GM19468 (cell line): ENCODE results near the gene GOLM1.

Experiments used
- ATAC-seq: cut with Tn5 transposase; IDR thresholded peaks from one replicate; pipeline ENCODE4 v1.9.1; 2021; ENCODE audit warnings: mild to moderate bottlenecking, moderate library complexity, moderate number of reproducible peaks; ENCODE audit not compliant: unreplicated experiment; ENCODE audit errors: extremely low read depth

The GOLM1 gene

GRCh38 chr9:86047361-86047760, 52.0 kb downstream of the GOLM1 start:
- no peak for ATAC-seq

- ATAC-seq = no peak
These were observed 52.4 kb downstream of the GOLM1 start for GRCh38 chr9:86046930-86047341.

GRCh38 chr9:86046071-86046636, 53.2 kb downstream of the GOLM1 start:
- no peak for ATAC-seq

GRCh38 chr9:86045654-86046053, 53.7 kb downstream of the GOLM1 start:
- ATAC-seq = no peak

GRCh38 chr9:86043999-86044398, 55.4 kb downstream of the GOLM1 start:
- ATAC-seq = no peak

- ATAC-seq = no peak
These were observed 55.8 kb downstream of the GOLM1 start for GRCh38 chr9:86043586-86043985.

- no peak for ATAC-seq
These were observed 57.0 kb downstream of the GOLM1 start for GRCh38 chr9:86042199-86042978.

GRCh38 chr9:86041311-86041741, 58.0 kb downstream of the GOLM1 start:
- ATAC-seq = no peak

- no peak for ATAC-seq
These were observed 58.5 kb downstream of the GOLM1 start for GRCh38 chr9:86040861-86041155.

GRCh38 chr9:86039991-86040860, 59.1 kb downstream of the GOLM1 start:
- no peak for ATAC-seq

GRCh38 chr9:86036555-86036954, 62.8 kb downstream of the GOLM1 start:
- no peak for ATAC-seq

- no peak for ATAC-seq
These were observed 63.4 kb downstream of the GOLM1 start for GRCh38 chr9:86035827-86036440.

GRCh38 chr9:86034863-86035734, 64.3 kb downstream of the GOLM1 start:
- ATAC-seq = no peak

GRCh38 chr9:86027767-86028166, 71.6 kb downstream of the GOLM1 start:
- ATAC-seq = no peak

GRCh38 chr9:86022687-86023266, 76.6 kb downstream of the GOLM1 start:
- no peak for ATAC-seq

- no peak for ATAC-seq
These were observed 78.2 kb downstream of the GOLM1 start for GRCh38 chr9:86021166-86021565.

- no peak for ATAC-seq
These were observed 78.6 kb downstream of the GOLM1 start for GRCh38 chr9:86020731-86021130.

GRCh38 chr9:86009133-86009532, 90.2 kb downstream of the GOLM1 start:
- no peak for ATAC-seq

GRCh38 chr9:86005253-86005775, 94.0 kb downstream of the GOLM1 start:
- ATAC-seq = no peak
